ENCODE results near the gene TALDO1.
A peak's percentile ranks its signal among the peaks of the same experiment; 100 is the strongest.

TALDO1 gene

GRCh38 chr11:776561-777287, 29.5 kb downstream of the TALDO1 start:
- no peak for TF ChIP-seq ZNF274 (IDR thresholded peaks at IDR 0.05; ENCODE audit: low read depth, low read length)
- H3K4me3 ChIP-seq (ENCODE audit: low read length), result peak overlapping the region; percentile 76

- no peak for TF ChIP-seq ZNF274 (IDR thresholded peaks at IDR 0.05; ENCODE audit: low read depth, low read length)
- H3K4me3 ChIP-seq (ENCODE audit: low read length), result peak within 1 kb of the TSS; percentile 76
These were observed 30.3 kb downstream of the TALDO1 start, which contains the start of gene GATD1 for GRCh38 chr11:777288-778255. Gene GATD1, minus strand, starts transcription at chr11:777487. Its CDS starts 25 bp downstream, at chr11:777462.

GRCh38 chr11:778976-779954, 32.0 kb downstream of the TALDO1 start:
- H3K4me3 ChIP-seq (ENCODE audit: low read length), result no peak overlapping the region
- no peak for TF ChIP-seq ZNF274 (IDR thresholded peaks at IDR 0.05; ENCODE audit: low read depth, low read length)

GRCh38 chr11:779955-780532, 32.8 kb downstream of the TALDO1 start:
- H3K4me3 ChIP-seq (ENCODE audit: low read length), result no peak overlapping the region
- no peak for TF ChIP-seq ZNF274 (IDR thresholded peaks at IDR 0.05; ENCODE audit: low read depth, low read length)

DNA sequence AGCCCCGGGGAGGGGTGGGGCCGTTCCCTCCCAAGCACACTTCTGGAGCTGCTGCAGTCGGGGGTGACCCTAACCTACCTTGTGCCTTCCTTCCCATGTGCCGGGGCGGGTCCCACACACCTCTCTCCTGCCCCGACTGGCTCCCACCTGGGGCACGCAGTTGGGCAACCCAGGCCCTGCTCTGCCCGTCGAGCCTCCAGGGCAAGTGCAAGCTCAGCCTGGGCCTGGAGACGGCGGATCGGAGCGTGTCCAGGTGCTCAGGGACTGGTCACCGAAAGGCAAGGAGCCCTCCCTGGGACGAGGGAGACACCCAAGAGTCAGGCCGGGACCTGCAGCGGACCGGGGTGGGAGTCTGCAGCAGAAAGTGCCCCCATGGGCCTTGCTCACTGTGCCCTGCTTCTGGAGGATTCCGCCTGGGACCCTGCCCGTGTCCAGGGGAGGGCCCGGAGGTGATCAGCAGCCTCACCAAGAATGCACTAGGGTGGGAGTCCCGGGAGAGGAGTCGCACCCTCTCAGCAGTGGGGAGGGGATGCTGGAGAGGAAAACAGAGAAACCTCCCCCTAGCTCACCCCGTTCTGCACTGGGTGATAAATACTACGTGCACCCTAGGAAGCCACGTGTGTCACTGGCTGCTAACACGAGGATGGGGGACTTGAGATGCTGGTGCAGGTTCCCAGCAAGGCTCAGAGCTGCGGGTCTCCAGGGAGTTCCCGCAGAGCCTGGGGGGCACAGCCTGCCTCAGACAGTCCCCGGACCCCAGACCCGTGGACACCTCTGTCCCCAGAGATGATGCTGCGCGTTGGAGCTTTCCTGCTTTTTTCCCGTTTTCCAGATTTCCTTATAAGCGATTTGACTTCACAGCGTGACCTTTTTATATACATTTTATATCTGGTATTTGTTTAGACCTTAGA, 35.3 kb downstream of the TALDO1 start:
- no peak overlapping the region for H3K4me3 ChIP-seq (ENCODE audit: low read length)
- no peak for TF ChIP-seq ZNF274 (IDR thresholded peaks at IDR 0.05; ENCODE audit: low read depth, low read length)

DNA sequence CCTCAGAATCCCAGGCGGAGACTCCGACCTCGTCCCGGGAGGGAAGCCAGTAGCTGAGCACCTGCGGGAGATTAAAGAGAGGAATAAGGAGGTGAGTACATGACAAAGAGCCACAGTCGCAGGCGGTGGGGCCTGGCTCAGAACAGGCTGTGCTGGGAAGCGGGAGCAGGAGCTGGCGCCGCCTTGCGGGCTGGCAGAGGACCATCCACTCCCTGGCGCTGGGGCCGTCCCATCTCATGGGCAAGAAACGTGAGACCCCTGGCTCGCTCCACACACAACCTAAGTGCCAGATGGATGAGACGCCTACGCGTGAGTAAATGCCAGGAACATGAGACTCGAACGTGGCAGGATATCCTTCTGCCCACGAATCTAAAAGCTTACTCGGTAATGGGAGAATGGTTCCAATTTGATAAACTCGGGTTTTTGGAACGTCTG, 36.3 kb downstream of the TALDO1 start:
- H3K4me3 ChIP-seq (ENCODE audit: low read length), result no peak overlapping the region
- no peak for TF ChIP-seq ZNF274 (IDR thresholded peaks at IDR 0.05; ENCODE audit: low read depth, low read length)

GRCh38 chr11:786235-787083, 39.2 kb downstream of the TALDO1 start:
- H3K4me3 ChIP-seq (ENCODE audit: low read length), result no peak overlapping the region
- no peak for TF ChIP-seq ZNF274 (IDR thresholded peaks at IDR 0.05; ENCODE audit: low read depth, low read length)

DNA sequence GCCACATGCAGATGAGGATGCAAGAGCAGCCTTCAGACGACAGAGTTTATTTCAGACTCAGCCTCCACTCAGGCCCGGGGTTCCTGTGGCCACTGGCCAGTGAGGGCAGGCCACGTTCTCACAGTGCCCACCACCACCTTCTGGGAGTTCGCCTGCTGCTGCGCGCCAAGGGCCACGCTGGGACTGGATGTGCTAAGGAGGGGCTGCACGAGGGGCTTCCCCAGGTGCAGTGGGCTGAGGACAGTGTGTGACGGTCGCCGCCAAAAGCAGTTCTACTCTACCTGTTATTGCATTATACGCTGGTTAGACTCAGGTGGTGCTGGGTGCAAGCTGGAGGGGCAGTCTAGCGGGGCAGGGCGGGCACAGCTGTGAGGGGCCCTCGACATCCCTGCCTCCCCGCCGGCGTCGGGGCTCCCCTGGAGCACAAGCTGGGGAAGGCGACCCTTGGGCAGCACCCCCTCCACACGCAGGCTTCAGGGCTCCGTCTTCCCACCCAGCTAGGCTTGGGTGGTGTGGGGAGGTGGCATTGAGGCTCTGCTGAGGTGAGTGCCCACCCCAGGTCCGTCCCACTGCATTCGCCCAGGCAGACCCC, 39.9 kb downstream of the TALDO1 start:
- no peak overlapping the region for H3K4me3 ChIP-seq (ENCODE audit: low read length)
- TF ChIP-seq ZNF274 (IDR thresholded peaks at IDR 0.05; ENCODE audit: low read depth, low read length), result no peak

DNA sequence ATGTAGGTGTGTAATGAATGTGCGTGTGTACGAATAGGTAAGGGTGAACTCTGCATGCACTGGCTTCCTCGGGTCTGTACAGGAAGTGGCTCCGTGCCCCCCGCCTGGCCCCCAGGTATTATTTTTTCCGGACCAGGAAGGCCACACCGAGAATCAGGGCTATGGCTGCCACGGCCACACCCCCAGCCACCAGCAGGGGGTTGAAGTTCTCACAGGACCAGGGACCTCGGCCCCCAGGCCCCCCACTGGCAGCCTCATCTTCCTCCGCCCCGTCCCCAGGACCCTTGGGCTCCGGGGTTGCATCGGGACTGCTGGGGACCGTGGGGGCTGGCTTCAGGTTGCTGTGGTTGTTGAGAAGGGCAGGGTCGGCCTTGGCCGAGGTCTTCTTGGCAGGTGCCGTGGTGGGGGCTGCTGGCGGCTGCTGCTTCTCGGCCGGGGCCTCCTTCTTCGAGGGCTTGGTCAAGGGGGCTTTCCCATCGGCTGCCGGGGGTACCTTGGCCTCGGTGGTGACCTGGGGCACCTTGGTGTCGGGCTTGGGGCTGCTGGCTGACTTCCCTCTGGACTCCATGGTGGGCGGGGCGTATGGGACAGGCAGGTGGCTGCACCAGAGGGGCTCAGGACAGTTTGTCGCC, 40.9 kb downstream of the TALDO1 start:
- no peak for TF ChIP-seq ZNF274 (IDR thresholded peaks at IDR 0.05; ENCODE audit: low read depth, low read length)
- no peak overlapping the region for H3K4me3 ChIP-seq (ENCODE audit: low read length)

DNA sequence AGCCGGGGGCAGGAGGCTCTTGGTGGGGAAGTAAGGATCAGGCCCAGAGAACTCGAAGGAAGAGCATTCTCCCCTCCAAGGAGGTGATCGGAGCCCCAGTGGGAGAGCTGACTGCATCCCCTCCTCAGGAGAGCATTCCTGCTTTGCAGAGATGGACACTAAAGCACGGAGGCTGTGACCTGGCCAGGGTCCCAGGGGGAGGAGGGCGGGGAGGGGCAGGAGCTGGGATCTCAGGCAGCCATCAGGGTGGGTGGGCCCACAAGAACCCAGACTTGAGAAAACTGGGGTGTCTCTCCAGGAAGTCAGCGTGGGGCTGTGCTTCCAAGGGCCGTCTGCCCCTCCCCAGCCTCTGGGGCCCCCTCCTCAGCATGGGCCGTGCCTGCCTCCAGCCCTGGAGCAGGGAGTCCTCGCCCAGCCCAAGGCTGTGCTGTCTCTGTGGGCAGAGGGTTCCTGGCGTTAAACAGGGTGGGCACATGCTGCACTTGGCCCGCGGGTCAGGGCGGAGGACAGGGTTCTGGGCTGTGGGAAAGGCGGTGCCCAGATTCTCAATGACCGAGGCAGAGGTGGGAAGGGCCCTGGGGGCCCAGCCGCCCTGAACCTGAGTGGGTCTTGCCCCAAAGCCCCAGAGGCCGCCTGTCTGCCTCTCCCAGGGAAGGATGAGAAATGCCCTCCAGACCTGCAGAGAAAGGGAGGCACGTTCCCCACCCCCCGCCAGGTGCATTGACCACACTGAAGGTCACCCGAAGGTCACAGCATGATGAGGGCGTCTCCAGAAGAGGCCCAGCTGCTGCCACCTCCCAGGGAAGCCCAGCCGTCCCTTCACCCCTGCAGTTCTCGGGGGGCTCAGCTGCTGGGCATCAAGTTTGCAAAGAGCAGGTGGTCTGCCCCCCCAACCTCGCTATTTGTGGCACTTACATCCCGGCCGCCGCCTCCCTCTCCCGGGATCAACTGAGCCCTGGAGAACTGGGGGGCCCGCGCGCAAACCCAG, 42.0 kb downstream of the TALDO1 start:
- peak overlapping the region; percentile 10; the same call in 1 of the 2 replicates for H3K4me3 ChIP-seq (ENCODE audit: low read length)
- no peak for TF ChIP-seq ZNF274 (IDR thresholded peaks at IDR 0.05; ENCODE audit: low read depth, low read length)
